ENCODE data around the gene EPB41L4B.
"Not testable (repeated sequence)": the region's sequence is repeated elsewhere in the genome, so short reads cannot be mapped to it uniquely, and the experiment has no call there.

The EPB41L4B gene

GRCh38 chr9:109320742-109321448 is at the start of gene EPB41L4B:
Gene EPB41L4B (minus strand): TSS chr9:109321059. CDS start chr9:109320446, 613 bp downstream.
- DNase-seq, result peak; percentile 81

GRCh38 chr9:109369285-109369684 is 48.4 kb upstream of the EPB41L4B start:
- no peak for DNase-seq

GRCh38 chr9:109360771-109361170 is 39.9 kb upstream of the EPB41L4B start:
- no peak for DNase-seq

- DNase-seq, result not testable (repeated sequence)
Observed at GRCh38 chr9:109358968-109359603, 38.2 kb upstream of the EPB41L4B start.

GRCh38 chr9:109355564-109356297 is 34.9 kb upstream of the EPB41L4B start:
- no peak for DNase-seq

- DNase-seq, result no peak
Observed at GRCh38 chr9:109354190-109354589, 33.3 kb upstream of the EPB41L4B start.

- DNase-seq, result no peak
Observed at GRCh38 chr9:109351032-109351431, 30.2 kb upstream of the EPB41L4B start.

GRCh38 chr9:109349421-109349846 is 28.6 kb upstream of the EPB41L4B start:
- no peak for DNase-seq

GRCh38 chr9:109346904-109347303 is 26.0 kb upstream of the EPB41L4B start:
- no peak for DNase-seq

GRCh38 chr9:109344866-109345265 is 24.0 kb upstream of the EPB41L4B start:
- no peak for DNase-seq

GRCh38 chr9:109342878-109343277 is 22.0 kb upstream of the EPB41L4B start:
- DNase-seq, result no peak

- DNase-seq, result no peak
Observed at GRCh38 chr9:109341561-109341960, 20.7 kb upstream of the EPB41L4B start.

- not testable (repeated sequence) for DNase-seq
Observed at GRCh38 chr9:109340979-109341378, 20.1 kb upstream of the EPB41L4B start.

GRCh38 chr9:109336409-109336808 is 15.6 kb upstream of the EPB41L4B start:
- no peak for DNase-seq

GRCh38 chr9:109335929-109336328 is 15.1 kb upstream of the EPB41L4B start:
- DNase-seq, result no peak

- no peak for DNase-seq
Observed at GRCh38 chr9:109335121-109335520, 14.3 kb upstream of the EPB41L4B start.

GRCh38 chr9:109331353-109331752 is 10.5 kb upstream of the EPB41L4B start:
- DNase-seq, result no peak

GRCh38 chr9:109329638-109330258 is 8.9 kb upstream of the EPB41L4B start:
- DNase-seq, result no peak

GRCh38 chr9:109328978-109329637 is 8.2 kb upstream of the EPB41L4B start:
- no peak for DNase-seq

- DNase-seq, result no peak
Observed at GRCh38 chr9:109325089-109325488, 4.2 kb upstream of the EPB41L4B start.

GRCh38 chr9:109323771-109324170 is 2.9 kb upstream of the EPB41L4B start:
- DNase-seq, result no peak

GRCh38 chr9:109321727-109322126 is 868 bp upstream of the EPB41L4B start:
- no peak for DNase-seq

- no peak for DNase-seq
Observed at GRCh38 chr9:109320331-109320741, 523 bp downstream of the EPB41L4B start.

Measured in activated T-cell treated with anti-CD3 and anti-CD28 coated beads for 4 hours (primary cell).